NCI-H2171 treated with DMSO at 0.1 percent for 48 hours (cell line): ENCODE results near the gene GLYAT.

Experiments used
- DNase-seq: peaks from one replicate; lab custom pipeline; 2025; lab: John Stamatoyannopoulos, UW

Gene GLYAT

GRCh38 chr11:58731819-58732218 is at the start of gene GLYAT:
Gene GLYAT, minus strand, starts transcription at chr11:58731943. Its CDS starts 7,447 bp downstream, at chr11:58724496.
- no peak for DNase-seq

GRCh38 chr11:58781345-58781744 is 49.6 kb upstream of the GLYAT start:
- DNase-seq: no peak

- DNase-seq: no peak
Measured at GRCh38 chr11:58780578-58780977, 48.8 kb upstream of the GLYAT start.

GRCh38 chr11:58776891-58777710 is 45.4 kb upstream of the GLYAT start:
- no peak for DNase-seq

GRCh38 chr11:58775066-58775708 is 43.4 kb upstream of the GLYAT start:
- no peak for DNase-seq

GRCh38 chr11:58774164-58774593 is 42.4 kb upstream of the GLYAT start:
- DNase-seq: no peak

GRCh38 chr11:58773337-58773736 is 41.6 kb upstream of the GLYAT start:
- no peak for DNase-seq

GRCh38 chr11:58772329-58773285 is 40.9 kb upstream of the GLYAT start:
- no peak for DNase-seq

GRCh38 chr11:58771458-58771855 is 39.7 kb upstream of the GLYAT start:
- DNase-seq: no peak

GRCh38 chr11:58770627-58771457 is 39.1 kb upstream of the GLYAT start:
- no peak for DNase-seq

GRCh38 chr11:58770166-58770565 is 38.4 kb upstream of the GLYAT start:
- no peak for DNase-seq

GRCh38 chr11:58769308-58769707 is 37.6 kb upstream of the GLYAT start:
- no peak for DNase-seq

- DNase-seq: no peak
Measured at GRCh38 chr11:58768137-58768536, 36.4 kb upstream of the GLYAT start.

GRCh38 chr11:58765078-58765477 is 33.3 kb upstream of the GLYAT start:
- DNase-seq: no peak

GRCh38 chr11:58763120-58763490 is 31.4 kb upstream of the GLYAT start:
- no peak for DNase-seq

GRCh38 chr11:58762284-58763119 is 30.8 kb upstream of the GLYAT start:
- DNase-seq: no peak

- DNase-seq: no peak
Measured at GRCh38 chr11:58757439-58757838, 25.7 kb upstream of the GLYAT start.

- no peak for DNase-seq
Measured at GRCh38 chr11:58745705-58746364, 14.1 kb upstream of the GLYAT start.

- DNase-seq: no peak
Measured at GRCh38 chr11:58744988-58745704, 13.4 kb upstream of the GLYAT start.
